NCI-H1930 (cell line): ENCODE measurements around the gene MRM1.

Experiments
- DNase-seq, 2 experiments: peaks; one replicate each; lab custom pipeline; 2025; lab: John Stamatoyannopoulos, UW

MRM1 gene, protein sequence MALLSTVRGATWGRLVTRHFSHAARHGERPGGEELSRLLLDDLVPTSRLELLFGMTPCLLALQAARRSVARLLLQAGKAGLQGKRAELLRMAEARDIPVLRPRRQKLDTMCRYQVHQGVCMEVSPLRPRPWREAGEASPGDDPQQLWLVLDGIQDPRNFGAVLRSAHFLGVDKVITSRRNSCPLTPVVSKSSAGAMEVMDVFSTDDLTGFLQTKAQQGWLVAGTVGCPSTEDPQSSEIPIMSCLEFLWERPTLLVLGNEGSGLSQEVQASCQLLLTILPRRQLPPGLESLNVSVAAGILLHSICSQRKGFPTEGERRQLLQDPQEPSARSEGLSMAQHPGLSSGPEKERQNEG

DNA sequence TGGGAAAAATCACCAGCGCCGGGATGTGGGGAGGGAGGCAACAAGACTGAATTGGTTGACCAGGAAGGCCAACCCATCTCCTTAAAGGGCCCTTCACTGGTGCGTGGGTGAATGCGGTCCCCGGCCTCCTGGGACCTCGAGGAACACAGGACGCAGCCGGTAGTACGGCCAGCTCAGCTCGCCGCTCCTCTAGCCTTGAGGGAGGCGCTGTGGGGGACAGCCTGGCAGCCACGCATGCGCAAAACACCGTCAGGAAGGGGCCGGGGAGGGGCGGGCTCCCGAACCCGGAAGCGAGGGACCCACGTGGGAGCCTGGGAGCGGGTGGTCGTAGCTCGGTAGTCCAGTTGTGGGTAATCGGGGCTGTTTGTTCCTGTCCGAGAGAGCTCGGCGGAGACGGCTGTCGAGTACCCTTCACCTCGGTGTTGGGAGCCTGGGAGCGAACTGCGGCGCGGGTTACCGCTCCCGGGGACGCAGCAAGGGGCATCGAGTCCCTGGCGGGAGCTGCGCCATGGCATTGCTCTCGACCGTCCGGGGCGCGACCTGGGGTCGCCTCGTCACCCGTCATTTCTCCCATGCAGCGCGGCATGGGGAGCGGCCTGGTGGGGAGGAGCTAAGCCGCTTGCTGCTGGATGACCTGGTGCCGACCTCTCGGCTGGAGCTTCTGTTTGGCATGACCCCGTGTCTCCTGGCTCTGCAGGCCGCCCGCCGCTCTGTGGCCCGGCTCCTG lies at the start of gene MRM1:
Gene MRM1 (plus strand): TSS at position 281 of the 727 bp plus-strand sequence. CDS start 228 bp downstream, at position 509.
- DNase-seq = peak; percentile 97

DNA sequence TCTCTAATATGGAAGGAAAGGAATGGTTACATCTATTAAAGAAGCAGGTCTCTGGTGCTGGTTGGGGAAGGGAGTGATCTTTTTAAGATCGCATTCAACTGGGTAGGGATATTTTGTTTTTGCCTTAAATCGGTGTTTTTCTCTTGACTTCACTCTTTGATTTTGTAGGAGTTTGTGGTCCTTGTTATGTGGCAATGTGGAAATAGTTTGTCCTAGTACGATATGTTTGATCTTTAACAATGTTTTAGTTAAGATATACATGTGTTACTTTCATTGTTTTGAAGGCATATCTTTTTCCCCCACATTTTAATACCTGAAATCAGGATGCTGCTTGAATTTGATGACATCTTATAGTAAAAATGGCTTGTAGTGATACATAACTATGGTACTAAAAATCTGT lies 47.9 kb upstream of the MRM1 start:
- no peak for DNase-seq

DNA sequence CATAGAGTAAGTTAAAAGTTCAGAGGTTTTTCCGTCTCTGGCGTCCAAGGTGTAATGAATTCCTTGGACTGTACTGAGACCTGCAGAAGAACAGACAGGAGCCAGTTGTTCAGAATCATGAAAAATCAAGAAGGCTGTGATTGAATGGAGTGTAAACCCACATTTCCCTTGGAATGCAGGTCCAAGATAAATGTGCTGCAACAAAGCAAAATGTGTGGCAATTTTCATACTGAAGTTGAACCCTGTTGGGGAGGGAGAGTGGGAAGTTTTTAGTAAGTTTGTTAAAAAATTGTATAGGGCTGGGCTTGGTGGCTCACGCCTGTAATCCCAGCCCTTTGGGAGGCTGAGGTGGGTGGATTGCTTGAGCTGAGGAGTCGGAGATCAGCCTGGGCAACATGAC lies 35.3 kb upstream of the MRM1 start:
- DNase-seq = no peak

DNA sequence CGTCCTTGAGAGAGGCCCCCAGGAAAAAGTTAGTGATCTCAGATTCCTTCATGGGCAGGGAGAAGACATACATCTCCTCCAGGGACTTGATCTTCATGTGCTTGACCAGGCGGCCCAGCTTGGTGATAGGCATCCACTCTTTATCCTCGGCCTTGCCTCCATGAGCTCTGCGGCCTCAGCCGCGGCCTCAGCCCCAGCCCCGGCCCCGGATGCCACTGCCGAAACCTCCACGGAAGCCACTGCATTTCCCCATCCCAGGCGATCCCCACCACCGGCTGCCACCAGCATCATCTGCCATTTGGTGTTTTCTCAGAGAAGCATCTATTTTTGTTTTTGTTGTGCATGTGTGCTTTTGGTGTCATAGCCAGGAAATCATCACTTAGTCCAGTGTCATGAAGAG lies 26.4 kb upstream of the MRM1 start:
- DNase-seq = no peak

DNA sequence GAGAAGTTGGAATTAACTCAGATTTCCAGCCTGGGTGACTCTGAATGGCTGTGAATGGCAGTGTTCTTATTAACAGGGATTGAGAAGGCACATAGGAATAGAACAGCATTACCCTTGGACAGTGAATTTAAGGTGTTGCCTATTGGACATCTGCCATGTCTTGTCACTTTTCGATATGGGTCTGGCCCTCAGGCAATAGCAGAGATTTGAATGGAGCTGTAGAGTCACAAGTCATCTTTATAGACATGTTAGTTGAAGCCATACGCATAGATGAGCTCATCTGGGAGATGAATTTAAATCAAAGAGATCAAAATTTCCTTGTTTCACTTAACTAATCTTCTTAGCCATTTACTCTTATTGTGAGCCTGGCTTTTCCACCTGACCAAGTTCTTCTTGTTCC lies 24.6 kb upstream of the MRM1 start:
- DNase-seq = no peak

DNA sequence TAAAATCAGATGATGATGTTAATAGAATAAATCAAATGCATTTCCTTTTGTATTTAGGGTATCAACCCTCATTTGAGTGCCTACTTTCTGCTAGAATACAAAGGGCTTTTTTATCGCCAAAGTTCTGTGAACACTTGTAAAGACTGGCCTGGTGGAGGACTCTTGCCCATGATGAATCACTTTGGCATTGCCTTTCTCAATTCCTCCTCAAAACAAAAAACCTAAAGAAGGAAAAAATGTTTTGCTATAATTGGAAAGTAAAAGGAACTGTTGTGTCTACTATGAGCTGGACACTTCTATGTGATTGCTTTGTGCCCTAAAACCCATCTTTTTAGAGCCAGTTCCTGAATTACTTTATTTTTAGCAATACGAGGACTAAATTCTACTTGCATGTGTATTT lies 22.7 kb upstream of the MRM1 start:
- no peak for DNase-seq

DNA sequence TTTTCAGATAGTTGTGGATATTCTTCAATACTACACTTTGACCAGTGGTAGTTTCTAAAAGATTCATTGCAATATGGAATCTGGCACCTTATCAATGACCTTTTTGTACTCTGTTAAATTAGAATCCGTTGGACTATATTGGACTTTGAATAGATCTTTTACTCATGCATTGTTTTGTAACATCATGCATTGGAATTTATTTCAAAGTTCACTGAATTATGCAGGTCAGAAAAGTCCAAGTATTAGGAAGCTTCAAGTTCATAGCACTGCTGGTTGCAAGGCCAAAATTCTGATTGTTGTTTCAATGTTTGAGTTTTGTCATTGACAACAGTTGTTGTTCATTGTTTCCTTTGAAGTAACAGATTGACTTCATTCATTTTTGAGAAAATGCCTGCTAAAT lies 17.6 kb upstream of the MRM1 start:
- DNase-seq = no peak

DNA sequence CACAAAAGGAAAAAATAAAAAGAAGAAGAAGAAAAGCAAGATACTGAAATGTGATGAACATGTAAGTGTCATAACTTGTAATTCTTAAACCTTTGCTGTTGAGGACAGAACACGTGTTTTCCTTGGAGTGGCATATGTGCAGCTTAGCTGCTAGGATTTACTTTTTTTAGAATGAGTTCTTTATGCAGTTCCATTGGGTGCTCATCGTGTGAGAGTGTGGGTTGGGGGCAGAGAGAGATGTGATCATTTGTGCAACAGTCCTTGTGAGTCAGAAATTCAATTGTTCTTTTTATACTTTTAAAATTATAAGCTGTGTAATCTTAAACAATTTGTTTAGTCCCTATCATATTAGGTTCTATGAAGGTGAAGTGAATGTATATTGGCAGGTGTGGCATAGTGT lies 15.2 kb upstream of the MRM1 start:
- DNase-seq = no peak

DNA sequence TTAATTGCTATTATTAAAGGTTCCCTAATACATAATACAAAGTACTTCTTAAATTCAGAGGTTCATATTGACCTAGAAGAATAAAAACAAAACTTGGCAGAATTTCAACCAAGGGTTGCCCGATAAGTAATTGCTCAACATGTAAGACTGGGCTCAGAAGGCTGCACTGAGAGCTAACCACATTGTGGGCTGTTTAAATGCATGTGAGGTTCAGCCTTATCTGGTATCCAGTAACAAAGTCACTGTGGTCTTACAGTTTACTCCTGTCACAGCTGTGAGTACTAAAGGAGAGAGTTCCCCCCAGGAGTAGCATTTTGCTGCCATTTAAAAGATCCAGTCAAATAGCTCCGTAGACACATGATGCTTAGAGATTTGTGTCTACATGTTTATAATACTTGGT lies 11.3 kb upstream of the MRM1 start:
- DNase-seq = no peak

DNA sequence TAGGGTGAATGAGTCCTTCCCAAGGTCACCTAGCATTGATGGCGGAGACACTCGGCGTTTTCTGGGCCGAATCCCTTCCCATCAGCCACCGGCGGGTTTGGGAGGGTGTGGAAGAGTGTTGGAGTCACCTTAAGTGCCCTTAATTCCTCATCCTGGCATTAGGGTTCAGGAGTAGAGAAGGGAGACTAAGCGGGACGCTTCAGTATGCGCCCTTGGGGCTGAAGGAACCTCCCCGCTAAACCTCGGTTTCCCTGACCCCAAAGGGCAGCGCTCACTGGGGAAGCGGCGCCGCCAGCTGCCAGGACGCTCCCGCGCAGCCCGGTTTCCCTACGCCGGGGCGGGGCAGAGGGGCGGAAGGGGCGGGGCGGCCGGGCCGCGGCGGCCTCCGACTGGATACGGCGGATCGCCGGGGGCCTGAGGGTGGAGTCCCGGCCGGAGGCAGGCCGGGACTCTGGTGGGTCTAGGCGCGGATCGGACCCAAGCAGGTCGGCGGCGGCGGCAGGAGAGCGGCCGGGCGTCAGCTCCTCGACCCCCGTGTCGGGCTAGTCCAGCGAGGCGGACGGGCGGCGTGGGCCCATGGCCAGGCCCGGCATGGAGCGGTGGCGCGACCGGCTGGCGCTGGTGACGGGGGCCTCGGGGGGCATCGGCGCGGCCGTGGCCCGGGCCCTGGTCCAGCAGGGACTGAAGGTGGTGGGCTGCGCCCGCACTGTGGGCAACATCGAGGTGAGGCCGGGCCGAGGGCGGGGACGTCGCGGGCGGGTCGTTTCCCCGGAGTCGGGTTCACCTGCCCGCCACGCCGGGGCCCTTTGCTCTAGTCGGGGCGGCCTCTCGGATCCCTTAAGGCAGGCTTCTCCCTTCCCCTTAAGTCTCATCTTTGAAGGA lies 9.7 kb upstream of the MRM1 start, which contains the start of gene DHRS11:
Gene DHRS11 (plus strand): TSS at position 446 of the 882 bp plus-strand sequence. CDS start 131 bp downstream, at position 577.
- DNase-seq = peak; percentile 73 to 88

DNA sequence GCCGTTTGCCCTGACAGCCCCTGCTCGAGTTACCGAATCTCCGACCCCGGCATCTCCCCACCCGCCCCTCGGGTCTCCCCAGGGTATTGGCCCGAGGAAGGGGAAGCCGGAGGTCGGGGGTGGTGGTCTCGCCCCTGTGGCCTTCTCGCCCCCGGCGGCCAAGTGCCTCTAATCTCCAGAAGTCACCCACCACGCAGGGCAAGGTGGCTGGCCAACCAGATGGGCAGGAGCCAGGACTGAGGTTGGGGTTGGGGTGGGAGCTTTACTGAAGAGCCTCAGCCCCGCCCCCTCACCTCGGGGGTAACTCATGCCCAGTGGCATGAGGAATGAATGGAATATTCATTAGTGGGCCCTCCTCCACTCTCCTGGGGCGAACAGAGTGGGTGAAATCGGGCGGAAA lies 9.1 kb upstream of the MRM1 start:
- no peak for DNase-seq

DNA sequence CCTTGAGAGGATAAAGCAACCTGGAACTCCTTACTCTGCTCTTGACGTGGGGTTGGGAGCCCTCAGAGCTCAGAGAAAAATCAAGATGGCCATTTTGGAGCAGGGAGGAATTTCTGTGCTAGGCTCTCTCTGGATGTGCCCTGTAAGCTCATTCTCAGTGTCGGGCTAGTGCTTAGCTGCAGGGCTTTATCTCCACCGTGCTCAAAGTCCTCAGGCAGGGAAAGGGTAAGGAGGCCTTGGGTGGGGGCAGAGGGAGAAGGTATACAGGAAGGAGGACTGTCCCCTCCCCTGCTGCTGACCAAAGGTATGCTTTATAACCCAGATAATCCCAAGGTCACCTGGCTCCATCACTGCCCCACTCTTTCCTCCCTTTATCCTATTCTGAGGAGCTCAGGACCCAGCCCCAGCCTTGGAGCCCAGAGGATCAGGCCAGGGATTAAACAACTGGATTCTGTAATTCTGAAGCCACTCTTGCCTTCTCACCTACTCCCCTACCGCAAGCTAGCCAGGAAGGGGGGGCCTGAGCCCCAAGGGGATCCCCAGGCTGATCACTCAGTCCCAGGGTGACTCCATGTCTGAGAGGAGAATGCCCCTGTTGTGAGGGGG lies 8.6 kb upstream of the MRM1 start:
- no peak for DNase-seq

DNA sequence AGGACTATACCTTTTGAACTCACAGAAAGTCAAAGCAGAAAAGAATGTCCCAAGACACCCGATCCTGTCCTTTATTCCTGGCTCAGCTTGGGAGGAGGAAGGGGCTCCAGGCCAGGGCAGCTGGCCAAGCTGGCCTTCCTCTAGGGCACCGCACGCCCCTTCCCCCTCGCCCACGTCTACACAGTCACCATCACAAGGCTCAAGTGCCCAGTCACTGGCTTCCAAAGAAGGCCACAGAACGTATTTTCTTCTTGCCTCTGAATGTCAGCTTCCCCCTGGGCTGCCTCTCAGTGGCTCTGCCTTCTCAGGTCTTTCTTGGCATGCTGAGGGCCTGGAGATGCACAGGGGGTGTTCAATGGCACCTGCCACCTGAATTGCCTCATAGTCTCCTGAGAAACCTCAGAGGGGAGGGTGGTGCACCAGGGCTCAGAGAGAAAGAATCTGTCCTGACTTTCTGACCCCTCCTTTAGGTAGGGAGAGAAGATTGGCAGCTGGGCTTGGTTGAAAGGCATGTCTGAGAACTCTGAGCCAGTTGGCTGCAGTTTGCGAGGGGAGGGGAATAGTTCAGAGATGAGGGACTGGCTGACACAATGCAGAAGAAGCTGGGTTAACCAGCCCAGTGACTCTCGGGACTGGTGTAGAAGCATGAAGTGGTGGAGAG lies 7.6 kb upstream of the MRM1 start:
- DNase-seq = no peak

DNA sequence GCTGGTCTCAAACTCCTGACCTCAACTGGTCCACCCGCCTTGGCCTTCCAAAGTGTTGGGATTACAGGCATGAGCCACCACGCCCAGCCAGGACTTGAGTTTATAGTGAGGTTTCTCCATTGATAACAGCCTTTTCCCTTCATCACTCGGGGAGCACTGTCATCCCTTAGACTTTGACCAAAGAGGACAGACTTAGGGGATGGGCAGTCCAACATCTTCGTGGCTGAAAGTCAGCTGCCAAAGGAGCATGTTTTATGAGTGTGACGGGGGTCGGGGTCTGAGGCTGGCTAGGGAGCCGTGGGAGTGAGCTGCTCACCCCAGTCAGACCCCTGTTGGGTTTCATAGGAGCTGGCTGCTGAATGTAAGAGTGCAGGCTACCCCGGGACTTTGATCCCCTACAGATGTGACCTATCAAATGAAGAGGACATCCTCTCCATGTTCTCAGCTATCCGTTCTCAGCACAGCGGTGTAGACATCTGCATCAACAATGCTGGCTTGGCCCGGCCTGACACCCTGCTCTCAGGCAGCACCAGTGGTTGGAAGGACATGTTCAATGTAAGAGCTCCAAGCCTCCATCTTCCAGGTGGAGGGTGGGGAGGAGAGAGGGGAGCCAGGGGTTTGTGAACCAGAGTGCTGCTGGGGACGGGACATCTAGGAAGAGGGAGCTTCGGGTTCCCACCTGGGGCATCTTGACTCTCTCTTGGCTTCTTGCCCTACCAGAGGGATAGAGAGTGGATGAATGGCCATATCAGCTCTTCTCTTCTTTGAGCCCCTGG lies 6.6 kb upstream of the MRM1 start:
- no peak for DNase-seq

DNA sequence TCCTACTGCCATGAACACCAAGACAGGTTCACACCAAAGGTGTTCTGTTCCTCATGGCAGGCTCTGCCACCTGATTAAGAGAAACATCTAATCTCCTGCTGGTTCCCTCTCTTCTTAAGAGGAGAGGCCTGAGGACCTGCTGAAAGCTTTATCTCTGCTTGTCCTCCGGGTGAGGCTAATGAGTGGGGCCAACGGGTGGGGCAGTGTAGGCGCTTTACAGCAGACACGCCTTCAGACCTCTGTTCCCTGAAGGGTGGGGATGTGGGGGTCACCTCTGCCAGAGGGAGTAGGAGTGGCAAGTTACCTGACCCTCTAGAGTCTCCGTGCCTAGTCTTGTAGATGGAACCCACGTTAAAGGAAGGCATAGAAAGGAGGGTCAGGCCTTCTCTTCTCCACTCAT lies 4.2 kb upstream of the MRM1 start:
- no peak for DNase-seq

DNA sequence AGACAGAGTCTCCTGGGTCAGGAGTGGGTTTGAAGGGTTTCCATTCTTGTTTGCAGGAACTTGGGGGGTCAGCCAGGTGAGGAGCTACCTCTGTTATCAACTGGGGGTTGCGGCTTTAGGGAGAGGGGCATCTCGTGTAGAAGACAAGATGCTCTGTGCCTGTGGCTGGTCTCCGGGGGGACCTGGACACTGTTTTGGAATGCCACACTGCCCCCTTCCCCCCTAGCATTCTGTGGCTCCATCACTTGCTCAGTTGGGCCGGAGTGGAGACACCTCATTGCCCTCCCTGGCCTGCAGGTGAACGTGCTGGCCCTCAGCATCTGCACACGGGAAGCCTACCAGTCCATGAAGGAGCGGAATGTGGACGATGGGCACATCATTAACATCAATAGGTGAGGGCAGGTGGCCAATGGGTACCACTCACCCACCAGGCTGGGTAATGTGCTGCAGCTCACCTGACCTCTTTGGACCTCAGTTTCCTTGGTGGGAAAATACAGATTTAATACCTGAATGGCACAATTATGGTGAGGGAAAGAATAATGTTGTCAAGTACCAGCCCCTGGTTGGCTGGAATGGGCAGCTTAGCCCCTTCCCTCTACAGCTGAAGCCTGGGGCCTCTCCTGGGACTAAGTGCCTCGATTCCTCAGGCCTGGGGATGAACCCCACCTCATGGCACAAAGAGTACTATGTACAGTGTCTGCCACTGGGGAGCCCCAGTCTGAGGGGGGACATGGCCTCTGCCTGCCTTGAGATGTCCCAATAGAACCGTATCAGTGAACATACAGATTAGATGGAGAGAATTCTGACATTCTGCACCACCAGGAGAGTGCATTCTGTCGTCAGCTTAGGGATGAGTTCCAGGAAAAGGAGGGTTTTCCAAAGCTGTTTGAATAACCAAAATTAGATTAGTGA lies 3.3 kb upstream of the MRM1 start:
- DNase-seq = no peak

DNA sequence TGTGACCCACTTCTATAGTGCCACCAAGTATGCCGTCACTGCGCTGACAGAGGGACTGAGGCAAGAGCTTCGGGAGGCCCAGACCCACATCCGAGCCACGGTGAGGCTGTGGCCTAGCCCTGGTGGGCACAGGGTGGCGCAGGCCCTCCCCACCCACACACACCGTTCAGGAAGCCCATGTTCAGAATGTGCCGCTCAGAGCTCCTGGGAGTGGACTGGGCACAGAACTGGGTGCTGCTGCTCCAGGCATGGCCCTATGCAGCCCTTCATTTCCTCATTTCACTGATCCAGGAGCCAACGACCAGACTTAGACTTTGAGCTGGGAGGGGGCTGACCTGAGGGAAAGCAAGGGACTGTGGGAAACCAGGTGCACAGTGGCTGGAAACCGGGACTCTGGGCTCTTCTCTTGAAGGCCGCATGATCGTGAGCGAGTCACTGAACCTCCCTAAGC lies 2.4 kb upstream of the MRM1 start:
- no peak for DNase-seq

DNA sequence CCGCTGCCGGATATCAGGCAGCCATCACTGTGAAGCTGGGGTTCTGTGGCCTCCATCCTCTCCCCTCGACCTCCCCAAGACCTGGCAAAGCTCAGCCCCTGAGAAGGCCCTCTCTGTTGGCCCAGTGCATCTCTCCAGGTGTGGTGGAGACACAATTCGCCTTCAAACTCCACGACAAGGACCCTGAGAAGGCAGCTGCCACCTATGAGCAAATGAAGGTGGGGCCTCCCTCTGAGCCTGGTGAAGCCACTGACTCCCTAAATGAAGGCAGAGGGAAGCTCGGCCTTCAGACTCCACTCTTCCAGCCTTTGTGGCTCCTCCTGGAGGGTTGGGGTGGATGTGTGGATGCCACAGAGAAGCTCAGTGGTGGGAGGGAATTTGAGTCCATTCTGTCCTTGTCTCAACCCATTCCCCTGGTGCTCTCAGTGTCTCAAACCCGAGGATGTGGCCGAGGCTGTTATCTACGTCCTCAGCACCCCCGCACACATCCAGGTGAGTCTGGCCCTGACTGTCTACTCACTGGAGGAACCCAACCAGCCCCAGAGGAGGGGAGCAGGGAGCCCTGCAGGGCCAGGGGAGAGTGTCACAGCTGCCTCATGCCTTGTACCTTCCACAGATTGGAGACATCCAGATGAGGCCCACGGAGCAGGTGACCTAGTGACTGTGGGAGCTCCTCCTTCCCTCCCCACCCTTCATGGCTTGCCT lies 1.7 kb upstream of the MRM1 start:
- DNase-seq = no peak

DNA sequence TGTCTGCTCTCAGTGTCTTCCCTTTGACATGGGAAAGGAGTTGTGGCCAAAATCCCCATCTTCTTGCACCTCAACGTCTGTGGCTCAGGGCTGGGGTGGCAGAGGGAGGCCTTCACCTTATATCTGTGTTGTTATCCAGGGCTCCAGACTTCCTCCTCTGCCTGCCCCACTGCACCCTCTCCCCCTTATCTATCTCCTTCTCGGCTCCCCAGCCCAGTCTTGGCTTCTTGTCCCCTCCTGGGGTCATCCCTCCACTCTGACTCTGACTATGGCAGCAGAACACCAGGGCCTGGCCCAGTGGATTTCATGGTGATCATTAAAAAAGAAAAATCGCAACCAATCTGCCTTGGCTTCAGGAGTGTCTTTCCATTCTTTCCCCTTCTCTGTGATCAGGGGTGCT lies 918 bp upstream of the MRM1 start:
- no peak for DNase-seq
